PC-9 (cell line): Measurements from ENCODE around the gene SYPL1. TPM values are rescaled to one million over a fixed set of nuclear protein-coding genes. Genes with fewer than 3 reads are reported as not detected.

Experiments
- BruUV-seq: library from RNA; stranded (reverse); fragments of 400-500 nt; replicated peaks from 2 replicates; lab custom pipeline; 2021; lab: Mats Ljungman, UMichigan
- CTCF ChIA-PET: fragments of 300-600 bp; sonication (Branson Sonifier 250); formaldehyde crosslinking; loops from one replicate; lab custom pipeline; 2022; ENCODE audit warnings: antibody characterized with exemption; lab: Charles Lee
- POLR2A ChIA-PET: fragments of 300-600 bp; sonication (Branson Sonifier 250); formaldehyde crosslinking; loops from one replicate; lab custom pipeline; 2022; ENCODE audit warnings: antibody characterized with exemption; ENCODE audit not compliant: unreplicated experiment; lab: Charles Lee
- DNase-seq, 2 experiments: peaks; one replicate each; pipeline versions ENCODE4 v3.0.0 to v3.0.0-alpha.2; 2015 to 2022; ENCODE audit warnings: mixed read lengths in 1 of 2
- H2AFZ ChIP-seq: fragments of 200-600 bp; sonication (generic); 2 replicates; pipeline ENCODE4 v1.8.1; 2017; ENCODE audit warnings: antibody characterized with exemption
- H3F3A ChIP-seq: fragments of 200-600 bp; sonication (generic); 2 replicates; pipeline ENCODE4 v1.8.1; 2017; ENCODE audit warnings: antibody characterized with exemption, mild to moderate bottlenecking, low read depth; ENCODE audit not compliant: insufficient read depth
- H3K27ac ChIP-seq: fragments of 200-600 bp; sonication (generic); 2 replicates; pipeline ENCODE4 v1.6.1; 2016; ENCODE audit warnings: mixed run types
- H3K27me3 ChIP-seq: fragments of 200-600 bp; sonication (generic); 2 replicates; pipeline ENCODE4 v1.6.1; 2016; ENCODE audit warnings: low read depth, mixed run types; ENCODE audit not compliant: insufficient read depth
- H3K36me3 ChIP-seq: fragments of 200-600 bp; sonication (generic); 2 replicates; pipeline ENCODE4 v1.6.1; 2016; ENCODE audit warnings: low read depth, mixed run types
- H3K4me1 ChIP-seq: fragments of 200-600 bp; sonication (generic); replicated peaks from 2 replicates; pipeline ENCODE4 v1.6.1; 2016; ENCODE audit warnings: mixed run types; ENCODE audit not compliant: insufficient read depth
- H3K4me2 ChIP-seq: fragments of 200-600 bp; sonication (generic); 2 replicates; pipeline ENCODE4 v1.6.1; 2017; ENCODE audit warnings: mixed run types
- H3K4me3 ChIP-seq: fragments of 200-600 bp; sonication (generic); 2 replicates; pipeline ENCODE4 v1.6.1; 2016; ENCODE audit warnings: mixed run types
- H3K79me2 ChIP-seq: fragments of 200-600 bp; sonication (generic); 2 replicates; pipeline ENCODE4 v1.6.1; 2017; ENCODE audit warnings: low read depth, mixed run types
- H3K9me2 ChIP-seq: fragments of 200-600 bp; sonication (generic); 2 replicates; pipeline ENCODE4 v1.8.1; 2017; ENCODE audit warnings: mild to moderate bottlenecking; ENCODE audit not compliant: insufficient read depth
- H3K9me3 ChIP-seq: fragments of 200-600 bp; sonication (generic); 2 replicates; pipeline ENCODE4 v1.8.1; 2016; ENCODE audit warnings: low read depth; ENCODE audit not compliant: insufficient read depth
- H4K20me1 ChIP-seq: fragments of 200-600 bp; sonication (generic); 2 replicates; pipeline ENCODE4 v1.8.1; 2017; ENCODE audit not compliant: insufficient read depth
- EZH2 ChIP-seq: fragments of 200-600 bp; sonication (generic); IDR thresholded peaks from 2 replicates; pipeline ENCODE4 v1.8.0; 2017; ENCODE audit warnings: antibody characterized with exemption, low read depth
- intact Hi-C: fragments of 100-400 bp; cut with micrococcal nuclease; formaldehyde crosslinking; loops from one replicate; pipeline ENCODE4 v1.10.0; 2022; ENCODE audit not compliant: unreplicated experiment
- total RNA-seq: library from RNA; stranded (reverse); gene quantifications from 2 replicates; pipeline ENCODE4 v1.2.3, GENCODE V29; 2021
- TF ChIP-seq, protein P1 (sequence below): fragments of 200-600 bp; sonication (generic); conservative IDR thresholded peaks from 2 replicates; pipeline ENCODE4 v1.6.1; 2017; ENCODE audit warnings: mixed run types, antibody characterized with exemption, mild to moderate bottlenecking, moderate library complexity

The SYPL1 gene
- total RNA-seq, 1 experiment from 2014 or later: 102 TPM

DNA sequence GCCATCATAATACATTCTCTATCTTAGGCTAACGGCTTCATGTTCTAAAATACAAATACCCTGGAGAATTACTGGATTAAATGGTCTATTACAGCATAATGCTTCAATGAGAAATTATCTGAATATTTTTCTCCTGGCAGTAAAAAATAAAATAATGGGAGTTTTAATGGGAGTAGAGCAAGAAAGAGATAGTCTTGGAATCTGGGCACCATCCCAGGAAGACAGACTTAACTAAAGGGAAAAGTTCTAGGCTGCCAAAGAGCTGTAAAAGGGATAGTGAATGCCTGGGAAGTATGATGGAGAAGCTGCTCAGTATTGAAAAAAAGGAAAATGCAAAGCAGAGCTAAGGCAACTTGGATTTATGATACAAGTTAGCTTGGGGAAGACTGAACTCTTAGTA is 12.1 kb upstream of the SYPL1 start:
- Histone ChIP-seq H3K79me2 (no peaks in the 10 kb centered on the region), H4K20me1 (no peaks in the 10 kb centered on the region), H3F3A (no peaks in the 10 kb centered on the region; the same call in 1 of the 2 replicates), H3K4me3 (no peak overlapping the region), H3K4me1 (peaks cover 18% of the 10 kb centered on the region), H3K4me2 (no peak overlapping the region), H3K9me2 (no peaks in the 10 kb centered on the region), H3K9me3 (no peaks in the 10 kb centered on the region), H3K27me3 (no peaks in the 10 kb centered on the region), H3K36me3 (no peaks in the 10 kb centered on the region), H2AFZ (no peak overlapping the region), H3K27ac (no peak overlapping the region)
- POLR2A ChIA-PET: interaction anchor here (0.6 kb wide), 1 partner anchor 1077 kb away, joined by 4 read pairs; no protein-coding TSS in a partner anchor
- DNase-seq: no peak
- no TSS peak for BruUV-seq
- TF ChIP-seq EZH2: no peak
- TF ChIP-seq, protein P1, sequence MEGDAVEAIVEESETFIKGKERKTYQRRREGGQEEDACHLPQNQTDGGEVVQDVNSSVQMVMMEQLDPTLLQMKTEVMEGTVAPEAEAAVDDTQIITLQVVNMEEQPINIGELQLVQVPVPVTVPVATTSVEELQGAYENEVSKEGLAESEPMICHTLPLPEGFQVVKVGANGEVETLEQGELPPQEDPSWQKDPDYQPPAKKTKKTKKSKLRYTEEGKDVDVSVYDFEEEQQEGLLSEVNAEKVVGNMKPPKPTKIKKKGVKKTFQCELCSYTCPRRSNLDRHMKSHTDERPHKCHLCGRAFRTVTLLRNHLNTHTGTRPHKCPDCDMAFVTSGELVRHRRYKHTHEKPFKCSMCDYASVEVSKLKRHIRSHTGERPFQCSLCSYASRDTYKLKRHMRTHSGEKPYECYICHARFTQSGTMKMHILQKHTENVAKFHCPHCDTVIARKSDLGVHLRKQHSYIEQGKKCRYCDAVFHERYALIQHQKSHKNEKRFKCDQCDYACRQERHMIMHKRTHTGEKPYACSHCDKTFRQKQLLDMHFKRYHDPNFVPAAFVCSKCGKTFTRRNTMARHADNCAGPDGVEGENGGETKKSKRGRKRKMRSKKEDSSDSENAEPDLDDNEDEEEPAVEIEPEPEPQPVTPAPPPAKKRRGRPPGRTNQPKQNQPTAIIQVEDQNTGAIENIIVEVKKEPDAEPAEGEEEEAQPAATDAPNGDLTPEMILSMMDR: no peak
- CTCF ChIA-PET: no interaction called here
- intact Hi-C loops: no loop called here

DNA sequence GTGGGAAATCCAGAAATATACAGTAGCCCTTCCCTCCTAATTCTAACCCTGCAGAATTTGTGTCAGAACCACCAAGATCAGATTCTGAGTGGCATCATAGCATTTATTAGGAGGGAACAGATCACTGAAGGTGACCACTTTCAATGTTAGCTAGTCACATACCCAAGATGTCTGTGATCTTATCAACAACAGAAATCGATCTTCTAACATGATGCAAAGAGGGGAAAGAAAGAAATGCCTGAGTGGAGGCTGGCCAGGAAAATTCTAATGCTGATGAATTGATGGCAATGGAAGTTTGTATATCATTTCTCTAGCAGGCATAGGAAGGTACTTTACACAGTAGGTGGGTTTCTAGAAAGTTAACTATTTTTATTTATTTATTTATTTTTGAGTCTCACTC is 10.6 kb upstream of the SYPL1 start:
- no TSS peak for BruUV-seq
- no peak for DNase-seq
- Histone ChIP-seq H3K27me3 (no peaks in the 10 kb centered on the region), H2AFZ (no peak overlapping the region), H3K36me3 (no peaks in the 10 kb centered on the region), H3K4me1 (peaks cover 14% of the 10 kb centered on the region), H3K79me2 (no peaks in the 10 kb centered on the region), H3K9me3 (no peaks in the 10 kb centered on the region; the same call in 1 of the 2 replicates), H4K20me1 (no peaks in the 10 kb centered on the region), H3K4me3 (no peak overlapping the region), H3K9me2 (no peaks in the 10 kb centered on the region), H3K27ac (no peak overlapping the region), H3K4me2 (no peak overlapping the region), H3F3A (no peaks in the 10 kb centered on the region; the same call in 1 of the 2 replicates)
- ChIA-PET POLR2A (no interaction called here), CTCF (no interaction called here)
- no peak for TF ChIP-seq EZH2
- TF ChIP-seq, protein P1: no peak
- intact Hi-C loops: no loop called here

DNA sequence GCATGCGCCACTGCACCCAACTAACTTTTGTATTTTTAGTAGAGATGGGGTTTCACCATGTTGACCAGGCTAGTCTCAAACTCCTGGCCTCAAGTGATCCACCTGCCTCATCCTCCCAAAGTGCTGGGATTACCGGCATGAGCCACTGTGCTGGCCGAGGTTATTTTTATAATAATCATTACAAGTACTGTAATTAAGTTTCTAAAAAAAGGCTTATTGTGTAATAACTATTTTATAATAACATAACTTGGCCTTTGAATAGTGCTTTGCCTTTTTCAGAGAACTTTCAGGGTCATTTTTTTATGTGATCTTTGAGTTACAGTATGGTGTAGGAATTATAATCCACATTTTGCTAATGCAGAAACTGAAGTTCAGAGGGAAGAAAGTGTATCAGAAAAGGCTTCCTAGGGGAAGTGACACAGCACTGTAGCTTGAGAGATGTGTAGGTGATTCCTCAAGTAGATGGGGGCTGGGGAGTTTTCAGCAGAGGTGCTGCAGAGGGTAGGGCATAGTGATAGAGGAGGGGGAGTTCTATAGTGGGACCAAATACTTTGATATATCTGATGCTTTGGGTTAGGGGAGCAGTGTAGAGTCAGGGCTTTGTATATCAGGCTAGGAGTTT is 9.2 kb upstream of the SYPL1 start:
- H3K27ac ChIP-seq: no peak overlapping the region
- H3K9me3 ChIP-seq: no peaks in the 10 kb centered on the region; the same call in 1 of the 2 replicates
- no peak overlapping the region for H2AFZ ChIP-seq
- intact Hi-C loops: no loop called here
- no peaks in the 10 kb centered on the region for H4K20me1 ChIP-seq
- ChIA-PET CTCF (no interaction called here), POLR2A (interaction anchor here (0.7 kb wide), 2 partner anchors 371 to 1244 kb away, joined by 3 to 4 read pairs; no protein-coding TSS in a partner anchor)
- H3K4me3 ChIP-seq: no peak overlapping the region
- peaks cover 11% of the 10 kb centered on the region for H3K4me1 ChIP-seq
- no peaks in the 10 kb centered on the region for H3K36me3 ChIP-seq
- no peaks in the 10 kb centered on the region for H3K27me3 ChIP-seq
- DNase-seq: no peak
- H3F3A ChIP-seq: no peaks in the 10 kb centered on the region; the same call in 1 of the 2 replicates
- BruUV-seq: no TSS peak
- H3K9me2 ChIP-seq: no peaks in the 10 kb centered on the region
- TF ChIP-seq EZH2: no peak
- TF ChIP-seq, protein P1: no peak
- H3K79me2 ChIP-seq: no peaks in the 10 kb centered on the region
- no peak overlapping the region for H3K4me2 ChIP-seq
